Measurements from ENCODE around the gene SHISA9.

SHISA9 gene

GRCh38 chr16:13150181-13150885, 248.9 kb downstream of the SHISA9 start:
- no peak for DNase-seq (ENCODE audit: low spot score)
- TF ChIP-seq, protein P1, sequence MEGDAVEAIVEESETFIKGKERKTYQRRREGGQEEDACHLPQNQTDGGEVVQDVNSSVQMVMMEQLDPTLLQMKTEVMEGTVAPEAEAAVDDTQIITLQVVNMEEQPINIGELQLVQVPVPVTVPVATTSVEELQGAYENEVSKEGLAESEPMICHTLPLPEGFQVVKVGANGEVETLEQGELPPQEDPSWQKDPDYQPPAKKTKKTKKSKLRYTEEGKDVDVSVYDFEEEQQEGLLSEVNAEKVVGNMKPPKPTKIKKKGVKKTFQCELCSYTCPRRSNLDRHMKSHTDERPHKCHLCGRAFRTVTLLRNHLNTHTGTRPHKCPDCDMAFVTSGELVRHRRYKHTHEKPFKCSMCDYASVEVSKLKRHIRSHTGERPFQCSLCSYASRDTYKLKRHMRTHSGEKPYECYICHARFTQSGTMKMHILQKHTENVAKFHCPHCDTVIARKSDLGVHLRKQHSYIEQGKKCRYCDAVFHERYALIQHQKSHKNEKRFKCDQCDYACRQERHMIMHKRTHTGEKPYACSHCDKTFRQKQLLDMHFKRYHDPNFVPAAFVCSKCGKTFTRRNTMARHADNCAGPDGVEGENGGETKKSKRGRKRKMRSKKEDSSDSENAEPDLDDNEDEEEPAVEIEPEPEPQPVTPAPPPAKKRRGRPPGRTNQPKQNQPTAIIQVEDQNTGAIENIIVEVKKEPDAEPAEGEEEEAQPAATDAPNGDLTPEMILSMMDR (IDR thresholded peaks at IDR 0.05; ENCODE audit: extremely low read depth, missing control alignments), result no peak

GRCh38 chr16:13153696-13154095, 252.3 kb downstream of the SHISA9 start:
- no peak for DNase-seq (ENCODE audit: low spot score)
- TF ChIP-seq, protein P1 (IDR thresholded peaks at IDR 0.05; ENCODE audit: extremely low read depth, missing control alignments), result no peak

- TF ChIP-seq, protein P1 (IDR thresholded peaks at IDR 0.05; ENCODE audit: extremely low read depth, missing control alignments), result no peak
- DNase-seq (ENCODE audit: low spot score), result no peak
Measured at GRCh38 chr16:13154799-13155198, 253.4 kb downstream of the SHISA9 start.

DNA sequence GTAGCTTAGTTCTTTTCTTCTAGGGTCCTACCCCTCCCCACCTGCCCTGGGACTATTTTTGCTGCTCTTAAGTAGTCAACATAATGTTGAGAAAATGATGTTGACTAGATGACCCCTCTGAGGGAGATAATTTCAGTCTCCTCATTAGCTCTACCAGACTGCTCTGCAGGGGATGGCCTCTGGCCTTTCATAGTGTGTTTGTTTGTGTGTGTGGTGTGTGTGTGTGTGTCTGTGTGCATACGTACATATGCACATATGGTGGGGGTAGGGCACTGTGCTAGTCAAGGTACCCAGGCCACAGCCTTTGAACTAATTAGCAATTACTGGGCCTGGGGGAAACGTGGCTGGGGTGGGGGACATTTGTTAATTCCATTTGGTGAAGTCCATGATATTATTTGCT, 254.0 kb downstream of the SHISA9 start:
- TF ChIP-seq, protein P1 (IDR thresholded peaks at IDR 0.05; ENCODE audit: extremely low read depth, missing control alignments), result no peak
- DNase-seq (ENCODE audit: low spot score), result no peak

DNA sequence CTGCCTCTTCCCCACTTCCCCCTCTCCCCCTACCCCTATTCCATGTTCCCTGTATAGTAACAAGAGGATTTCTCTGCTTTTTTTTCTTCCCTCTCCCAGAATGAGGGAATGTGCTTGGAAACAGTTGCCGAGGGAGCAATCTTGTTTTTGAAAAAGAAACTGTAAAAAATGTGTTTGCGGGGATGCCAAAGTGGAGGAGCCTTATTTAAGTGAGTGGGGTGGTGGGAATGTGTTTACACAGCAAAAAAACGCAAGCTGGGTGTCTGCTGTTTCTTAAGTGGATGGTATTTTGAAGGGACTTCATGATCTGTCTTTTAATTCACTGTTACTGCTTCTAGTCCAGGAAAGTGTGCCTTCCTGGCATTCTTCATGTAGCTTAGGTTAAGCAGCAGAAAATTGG, 254.4 kb downstream of the SHISA9 start:
- no peak for DNase-seq (ENCODE audit: low spot score)
- TF ChIP-seq, protein P1 (IDR thresholded peaks at IDR 0.05; ENCODE audit: extremely low read depth, missing control alignments), result no peak

- TF ChIP-seq, protein P1 (IDR thresholded peaks at IDR 0.05; ENCODE audit: extremely low read depth, missing control alignments), result no peak
- no peak for DNase-seq (ENCODE audit: low spot score)
Measured at GRCh38 chr16:13157082-13157481, 255.7 kb downstream of the SHISA9 start.

- TF ChIP-seq, protein P1 (IDR thresholded peaks at IDR 0.05; ENCODE audit: extremely low read depth, missing control alignments), result no peak
- DNase-seq (ENCODE audit: low spot score), result no peak
Measured at GRCh38 chr16:13158427-13158826, 257.0 kb downstream of the SHISA9 start.

All from GM20000 (cell line).